Smooth muscle cell (in vitro differentiated cells): ENCODE results near the gene NEK11. TPM values are rescaled to one million over a fixed set of nuclear protein-coding genes. Genes with fewer than 3 reads are reported as not detected.

Experiments
- DNase-seq: peaks from one replicate; lab custom pipeline; 2025; ENCODE audit not compliant: unreplicated experiment; lab: John Stamatoyannopoulos, UW
- H2AFZ ChIP-seq: fragments of 200-600 bp; sonication (generic); 2 replicates; pipeline ENCODE4 v1.6.0; 2016; ENCODE audit warnings: antibody characterized with exemption, low read depth, mild to moderate bottlenecking
- H3F3A ChIP-seq: fragments of 200-600 bp; sonication (generic); 2 replicates; pipeline ENCODE4 v1.6.0; 2017; ENCODE audit warnings: antibody characterized with exemption, low read depth
- H3K27ac ChIP-seq: fragments of 200-600 bp; sonication (generic); 2 replicates; pipeline ENCODE4 v1.5.1; 2016; ENCODE audit warnings: low read depth, mild to moderate bottlenecking
- H3K27me3 ChIP-seq: fragments of 200-600 bp; sonication (generic); 2 replicates; pipeline ENCODE4 v1.6.1; 2016; ENCODE audit warnings: low read depth, mild to moderate bottlenecking
- H3K36me3 ChIP-seq: fragments of 200-600 bp; sonication (generic); 2 replicates; pipeline ENCODE4 v1.5.1; 2016; ENCODE audit warnings: low read depth
- H3K4me1 ChIP-seq: fragments of 200-600 bp; sonication (generic); 2 replicates; pipeline ENCODE4 v1.5.1; 2016; ENCODE audit warnings: low read depth
- H3K4me2 ChIP-seq: fragments of 200-600 bp; sonication (generic); 2 replicates; pipeline ENCODE4 v1.6.0; 2016; ENCODE audit warnings: mild to moderate bottlenecking
- H3K4me3 ChIP-seq: fragments of 200-600 bp; sonication (generic); 2 replicates; pipeline ENCODE4 v1.5.1; 2016; ENCODE audit warnings: mild to moderate bottlenecking
- H3K79me2 ChIP-seq: fragments of 200-600 bp; sonication (generic); 2 replicates; pipeline ENCODE4 v1.6.0; 2016; ENCODE audit warnings: low read depth, mild to moderate bottlenecking
- H3K9ac ChIP-seq: fragments of 200-600 bp; sonication (generic); 2 replicates; pipeline ENCODE4 v1.6.0; 2016; ENCODE audit warnings: low read depth
- H3K9me3 ChIP-seq: fragments of 200-600 bp; sonication (generic); replicated peaks from 2 replicates; pipeline ENCODE4 v1.5.1; 2016; ENCODE audit warnings: low read depth
- H4K20me1 ChIP-seq: fragments of 200-600 bp; sonication (generic); 2 replicates; pipeline ENCODE4 v1.6.0; 2016; ENCODE audit warnings: low read depth
- CTCF ChIP-seq: fragments of 200-600 bp; sonication (generic); IDR thresholded peaks from 2 replicates; pipeline ENCODE4 v1.5.1; 2017; ENCODE audit warnings: borderline replicate concordance, mild to moderate bottlenecking, antibody characterized with exemption; ENCODE audit not compliant: insufficient read depth, poor library complexity, severe bottlenecking
- WGBS: methylation state at CpG from one replicate; pipeline ENCODE4 v1.1.7; 2016; ENCODE audit warnings: low lambda C conversion rate; 5-methylcytosine and 5-hydroxymethylcytosine counted together
- polyA plus RNA-seq: library from polyadenylated mRNA; unstranded; fragments of >200 nt; fragmentation: Nextera tagmentation; extraction: Ambion mirVana; gene quantifications from 2 replicates; pipeline ENCODE4 v1.2.1, GENCODE V29; 2016
- total RNA-seq: library from RNA; depleted of rRNA; stranded (reverse); fragments of >200 nt; gene quantifications from 2 replicates; pipeline ENCODE4 v1.2.3, GENCODE V29; 2014

NEK11 gene
- total and polyA plus RNA-seq, 2 experiments from 2014 or later, result 3.0 to 3.3 TPM

- H3K4me2 ChIP-seq, result peak overlapping the region; percentile 31
- peaks cover 7% of the 10 kb centered on the region for H3K4me1 ChIP-seq
- no peaks in the 10 kb centered on the region for H3K79me2 ChIP-seq
- H3K36me3 ChIP-seq, result no peaks in the 10 kb centered on the region
- no peak overlapping the region for H2AFZ ChIP-seq
- H3K9me3 ChIP-seq, result no peaks in the 10 kb centered on the region
- H3K9ac ChIP-seq, result no peak overlapping the region
- no peak overlapping the region for H3K4me3 ChIP-seq
- H3F3A ChIP-seq, result no peaks in the 10 kb centered on the region
- peak overlapping the region; percentile 47 for H3K27ac ChIP-seq
- H4K20me1 ChIP-seq, result no peaks in the 10 kb centered on the region
- WGBS, result 47% methylated on average over 4 of the region's 4 CpGs
- no peak for DNase-seq
- no peaks in the 10 kb centered on the region for H3K27me3 ChIP-seq
- no peak for TF ChIP-seq CTCF
Measured at GRCh38 chr3:131349946-131350347, 323.3 kb downstream of the NEK11 start.

- no peak overlapping the region for H2AFZ ChIP-seq
- no peaks in the 10 kb centered on the region for H3K36me3 ChIP-seq
- H3K9me3 ChIP-seq, result no peaks in the 10 kb centered on the region
- no peak overlapping the region for H3K9ac ChIP-seq
- no peak overlapping the region for H3K4me2 ChIP-seq
- no peak overlapping the region for H3K4me3 ChIP-seq
- H4K20me1 ChIP-seq, result no peaks in the 10 kb centered on the region
- WGBS, result 81% methylated on average over 1 of the region's 1 CpG
- H3F3A ChIP-seq, result no peaks in the 10 kb centered on the region
- no peaks in the 10 kb centered on the region for H3K79me2 ChIP-seq
- H3K4me1 ChIP-seq, result peaks cover 7% of the 10 kb centered on the region
- H3K27me3 ChIP-seq, result no peaks in the 10 kb centered on the region
- DNase-seq, result no peak
- TF ChIP-seq CTCF, result no peak
- H3K27ac ChIP-seq, result peak overlapping the region; percentile 47
Measured at GRCh38 chr3:131350506-131350905, 323.8 kb downstream of the NEK11 start.

- H4K20me1 ChIP-seq, result no peaks in the 10 kb centered on the region
- H3K36me3 ChIP-seq, result no peaks in the 10 kb centered on the region
- H3K27ac ChIP-seq, result no peak overlapping the region
- WGBS, result 94% methylated on average over 2 of the region's 2 CpGs
- no peak for DNase-seq
- no peaks in the 10 kb centered on the region for H3K9me3 ChIP-seq
- peaks cover 7% of the 10 kb centered on the region for H3K4me1 ChIP-seq
- no peak overlapping the region for H3K9ac ChIP-seq
- no peak for TF ChIP-seq CTCF
- H3K79me2 ChIP-seq, result no peaks in the 10 kb centered on the region
- no peak overlapping the region for H3K4me2 ChIP-seq
- H2AFZ ChIP-seq, result no peak overlapping the region
- no peaks in the 10 kb centered on the region for H3F3A ChIP-seq
- H3K4me3 ChIP-seq, result no peak overlapping the region
- H3K27me3 ChIP-seq, result no peaks in the 10 kb centered on the region
Measured at GRCh38 chr3:131353016-131353877, 326.6 kb downstream of the NEK11 start.

GRCh38 chr3:131353986-131354385 lies 327.3 kb downstream of the NEK11 start:
- H3K36me3 ChIP-seq, result no peaks in the 10 kb centered on the region

More at GRCh38 chr3:131353986-131354385, 327.3 kb downstream of the NEK11 start:
- 75% methylated on average over 2 of the region's 2 CpGs for WGBS
- Histone ChIP-seq H3K4me1 (peaks cover 7% of the 10 kb centered on the region), H3K4me2 (no peak overlapping the region), H3K9me3 (no peaks in the 10 kb centered on the region), H3K27me3 (no peaks in the 10 kb centered on the region), H3K27ac (no peak overlapping the region), H3K4me3 (no peak overlapping the region), H3K9ac (no peak overlapping the region), H3K79me2 (no peaks in the 10 kb centered on the region), H4K20me1 (no peaks in the 10 kb centered on the region), H3F3A (no peaks in the 10 kb centered on the region), H2AFZ (no peak overlapping the region)
- no peak for DNase-seq
- TF ChIP-seq CTCF, result no peak
